Activated naive CD4-positive, alpha-beta T cell treated with anti-CD3 and anti-CD28 coated beads for 36 hours (primary cell): ENCODE measurements around the gene FGF11. TPM values are rescaled to one million over a fixed set of nuclear protein-coding genes. Genes with fewer than 3 reads are reported as not detected.

Source experiments
- CTCF ChIA-PET: fragments of 350-600 bp; sonication (Branson Sonifier 250); formaldehyde crosslinking; loops from one replicate; lab custom pipeline; 2021; ENCODE audit warnings: antibody characterized with exemption; lab: Charles Lee
- DNase-seq: peaks from one replicate; pipeline ENCODE4 v3.0.0-alpha.2; 2020
- H3K27ac Mint-ChIP-seq: one replicate; pipeline ENCODE4 v1.8.0; 2021; ENCODE audit warnings: mild to moderate bottlenecking, mixed read lengths
- H3K27me3 Mint-ChIP-seq: one replicate; pipeline ENCODE4 v1.8.0; 2021; ENCODE audit warnings: low read depth, mixed read lengths
- H3K36me3 Mint-ChIP-seq: one replicate; pipeline ENCODE4 v1.8.0; 2021; ENCODE audit warnings: low read depth, mixed read lengths
- H3K4me1 Mint-ChIP-seq: one replicate; pipeline ENCODE4 v1.8.0; 2021; ENCODE audit warnings: low read depth, mixed read lengths
- H3K4me3 Mint-ChIP-seq: one replicate; pipeline ENCODE4 v1.8.0; 2021; ENCODE audit warnings: mild to moderate bottlenecking, moderate library complexity, mixed read lengths
- H3K9me3 Mint-ChIP-seq: one replicate; pipeline ENCODE4 v1.8.0; 2021; ENCODE audit warnings: mixed read lengths
- intact Hi-C: fragments of 100-400 bp; cut with micrococcal nuclease; formaldehyde crosslinking; loops from one replicate; pipeline ENCODE4 v1.15.1; 2023
- total RNA-seq, 2 experiments: library from RNA; stranded (reverse); gene quantifications; one replicate each; pipeline ENCODE4 v1.2.3, GENCODE V29; 2021

The FGF11 gene
- total RNA-seq, 2 experiments from 2014 or later, result 1.3 to 1.6 TPM

GRCh38 chr17:7403727-7403976 is 35.7 kb upstream of the FGF11 start:
- H3K27me3 Mint-ChIP-seq, result peaks cover 2% of the 10 kb centered on the region
- H3K4me3 Mint-ChIP-seq, result peak overlapping the region; percentile 93
- peak overlapping the region; percentile 93 for H3K27ac Mint-ChIP-seq
- intact Hi-C loops, result loop anchor here (5.0 kb wide), 2 partner anchors 51 to 186 kb away; partner anchors contain the start of genes ACADVL, DLG4 and KCTD11
- peaks cover 19% of the 10 kb centered on the region for H3K4me1 Mint-ChIP-seq
- no peaks in the 10 kb centered on the region for H3K9me3 Mint-ChIP-seq
- peaks cover 4% of the 10 kb centered on the region for H3K36me3 Mint-ChIP-seq
- no peak for DNase-seq
- CTCF ChIA-PET, result interaction anchor here (0.6 to 1.9 kb wide), 4 partner anchors 17 to 98 kb away, joined by 3 to 8 read pairs (median 4); no protein-coding TSS in a partner anchor

DNA sequence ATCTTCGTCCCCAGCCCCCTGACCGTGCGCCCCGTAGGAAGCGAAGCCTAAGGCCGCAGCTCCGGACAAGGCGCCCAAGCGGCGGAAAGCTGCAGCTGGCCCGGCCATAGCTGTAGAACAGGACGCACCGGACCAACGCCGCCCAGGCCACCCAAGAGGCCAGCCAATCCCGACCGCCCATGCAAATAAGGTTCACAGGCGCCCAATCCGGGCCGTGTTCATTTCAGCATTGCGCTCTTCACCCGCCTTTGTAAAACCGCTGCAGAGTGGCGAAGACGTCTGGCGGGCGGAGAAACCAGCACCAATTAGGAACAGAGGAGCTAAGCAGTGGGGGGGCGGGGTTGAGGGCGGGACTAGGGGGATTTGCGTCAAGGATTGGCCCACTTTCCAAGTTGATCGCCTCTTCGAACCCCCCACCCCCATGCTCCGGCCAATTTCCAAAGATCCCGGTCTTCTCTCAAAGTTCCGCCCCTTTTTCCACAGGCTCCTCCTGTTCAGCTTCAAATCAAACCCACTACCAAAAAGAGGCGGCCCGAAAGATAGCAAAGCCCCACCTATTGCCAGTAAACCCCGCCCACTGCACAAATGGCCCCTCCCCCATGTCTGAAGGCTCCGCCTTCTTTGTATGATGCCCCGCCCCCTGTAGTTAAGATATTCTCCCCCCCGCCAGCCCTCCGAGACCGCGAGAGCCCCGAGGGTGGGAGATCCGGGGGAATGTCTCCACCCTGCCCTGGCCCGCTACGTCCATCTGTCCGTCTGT is 35.2 kb upstream of the FGF11 start, which contains the start of gene TMEM256:
TMEM256 (minus strand) TSS at position 121 of the 760 bp plus-strand sequence; CDS start at position 108, 13 bp downstream.
- CTCF ChIA-PET, result interaction anchor here (0.6 to 1.9 kb wide), 4 partner anchors 33 to 109 kb away, joined by 3 to 8 read pairs (median 3); no protein-coding TSS in a partner anchor
- intact Hi-C loops, result loop anchor here (1.0 to 5.0 kb wide), 11 partner anchors 10 to 282 kb away; partner anchors contain the start of genes ACADVL, DLG4, EIF5A and KCTD11
- peaks cover 19% of the 10 kb centered on the region for H3K4me1 Mint-ChIP-seq
- peak within 1 kb of the TSS; percentile 93 for H3K4me3 Mint-ChIP-seq
- peak within 1 kb of the TSS; percentile 93 for H3K27ac Mint-ChIP-seq
- peaks cover 4% of the 10 kb centered on the region for H3K36me3 Mint-ChIP-seq
- peak; percentile 99 for DNase-seq
- H3K9me3 Mint-ChIP-seq, result no peaks in the 10 kb centered on the region
- H3K27me3 Mint-ChIP-seq, result peaks cover 2% of the 10 kb centered on the region

DNA sequence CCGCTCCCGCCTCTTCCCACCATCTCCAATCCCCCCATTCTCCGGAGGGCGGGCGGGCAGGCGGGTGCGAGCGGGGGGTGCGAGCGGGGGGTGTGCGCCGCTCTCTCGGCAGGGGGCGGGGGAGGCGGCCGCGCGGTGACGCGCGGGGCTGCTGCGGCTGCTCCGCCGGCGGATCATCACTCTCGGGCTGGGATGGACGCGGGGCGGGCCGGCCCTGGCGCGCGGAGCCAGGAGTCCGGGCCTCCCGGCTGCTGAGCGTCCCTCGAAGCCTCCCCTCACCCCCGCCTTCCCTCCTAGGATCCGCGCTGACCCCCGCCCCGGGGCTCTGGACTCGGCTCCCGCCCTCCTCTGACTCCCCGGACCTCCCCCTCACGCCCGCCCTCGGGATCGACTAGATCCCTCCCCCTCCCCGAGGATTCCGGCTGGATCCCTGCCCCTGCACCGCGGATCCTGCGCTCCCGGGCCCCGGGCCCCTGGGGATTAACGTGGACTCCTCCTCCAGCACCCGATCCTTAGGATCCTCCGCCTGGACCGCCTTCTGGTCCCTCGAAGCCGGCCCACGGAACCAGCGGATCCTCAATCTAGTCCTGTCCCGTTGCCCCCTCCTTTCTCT is 34.5 kb upstream of the FGF11 start:
- Mint-ChIP-seq H3K4me3 (peak overlapping the region; percentile 93), H3K27me3 (peaks cover 2% of the 10 kb centered on the region), H3K9me3 (no peaks in the 10 kb centered on the region), H3K36me3 (peaks cover 4% of the 10 kb centered on the region), H3K27ac (peak overlapping the region; percentile 93), H3K4me1 (peaks cover 19% of the 10 kb centered on the region)
- CTCF ChIA-PET, result interaction anchor here (0.7 to 1.9 kb wide), 2 partner anchors 32 to 108 kb away, joined by 3 to 8 read pairs; no protein-coding TSS in a partner anchor
- intact Hi-C loops, result loop anchor here (1.0 to 5.0 kb wide), 11 partner anchors 11 to 281 kb away; partner anchors contain the start of genes ACADVL, DLG4, EIF5A and KCTD11
- no peak for DNase-seq

DNA sequence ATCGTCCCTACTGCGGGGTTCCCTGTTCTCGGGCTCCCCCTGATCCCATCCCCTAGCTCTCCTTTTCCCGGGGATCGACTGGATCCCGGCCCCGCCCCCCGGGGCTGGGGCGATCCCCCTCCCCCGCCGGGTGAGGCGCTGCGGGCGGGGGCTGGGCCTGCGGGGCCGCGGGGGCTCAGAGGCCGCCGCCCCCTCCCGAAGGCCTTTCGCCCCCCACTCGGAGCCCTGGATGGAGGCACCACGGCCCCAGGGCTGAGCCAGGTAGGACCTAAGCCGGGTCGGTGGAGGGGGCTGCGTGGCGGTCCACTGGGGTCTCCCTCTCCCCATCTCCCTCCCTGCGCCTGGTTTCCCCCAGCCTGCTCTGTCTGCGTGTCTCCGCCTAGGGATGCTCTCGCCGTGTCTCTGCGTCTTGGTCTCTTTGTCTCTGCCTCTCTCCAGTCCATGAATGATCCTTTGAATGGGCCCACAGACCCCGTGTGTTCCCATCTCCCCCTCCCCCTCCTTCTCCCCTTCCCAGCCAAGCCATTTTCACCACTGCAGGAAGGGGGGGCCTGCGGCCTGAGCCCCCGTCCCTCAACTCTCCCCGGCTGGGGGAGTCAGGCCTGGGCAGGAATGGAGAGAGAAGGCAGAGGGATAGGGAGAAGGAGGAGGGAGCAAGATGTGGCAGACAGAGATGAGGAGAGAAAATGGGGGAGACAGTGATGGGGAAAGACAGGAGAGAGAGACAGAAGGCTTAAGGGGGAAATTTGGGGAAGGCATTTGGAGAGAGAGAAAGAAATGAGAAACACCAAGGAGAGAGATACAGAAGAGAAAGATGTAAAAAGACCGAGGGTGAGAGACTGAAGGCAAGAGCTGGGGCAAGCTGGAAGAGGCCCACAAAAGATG is 33.7 kb upstream of the FGF11 start:
- Mint-ChIP-seq H3K4me1 (peaks cover 19% of the 10 kb centered on the region), H3K4me3 (peak overlapping the region; percentile 93), H3K9me3 (no peaks in the 10 kb centered on the region), H3K27me3 (peaks cover 2% of the 10 kb centered on the region), H3K36me3 (peaks cover 4% of the 10 kb centered on the region), H3K27ac (peak overlapping the region; percentile 12)
- CTCF ChIA-PET, result no interaction called here
- no peak for DNase-seq
- intact Hi-C loops, result no loop called here

DNA sequence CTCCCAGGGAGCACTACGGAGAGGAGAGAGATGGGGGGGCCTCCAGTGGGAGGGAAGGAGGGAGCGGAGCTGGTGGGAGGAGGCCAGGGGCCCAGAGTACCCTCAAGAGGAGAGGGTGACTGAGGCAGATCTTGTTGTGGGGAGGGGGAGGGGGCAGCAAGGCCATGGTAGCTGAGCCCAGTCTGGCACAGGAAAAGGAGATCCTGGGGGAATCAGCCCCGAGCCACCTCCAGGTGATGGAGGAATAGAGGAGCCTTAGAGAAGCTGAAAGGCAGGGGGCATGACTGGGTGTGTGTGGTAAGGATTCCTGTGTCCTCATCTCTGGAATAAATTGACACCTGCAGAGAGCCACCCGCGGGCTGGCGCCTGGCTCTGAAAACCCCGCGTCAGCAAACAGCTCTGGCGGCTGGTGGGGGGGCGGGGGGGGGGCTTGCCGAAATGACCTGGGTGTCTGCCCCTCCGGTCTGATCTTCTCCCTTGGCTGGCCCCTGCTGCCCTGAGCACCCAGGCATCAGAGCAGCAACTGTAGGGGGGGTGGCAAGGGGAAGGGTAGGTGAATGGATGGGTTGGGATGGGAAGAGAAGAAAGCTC is 33.0 kb upstream of the FGF11 start:
- CTCF ChIA-PET, result interaction anchor here (1.1 kb wide), 1 partner anchor 51 kb away, joined by 3 read pairs; the partner anchor contains the start of gene TMEM95
- Mint-ChIP-seq H3K27me3 (peaks cover 2% of the 10 kb centered on the region), H3K36me3 (peaks cover 4% of the 10 kb centered on the region), H3K27ac (peak overlapping the region; percentile 12), H3K4me1 (peaks cover 19% of the 10 kb centered on the region), H3K4me3 (peak overlapping the region; percentile 72), H3K9me3 (no peaks in the 10 kb centered on the region)
- no peak for DNase-seq
- intact Hi-C loops, result no loop called here

DNA sequence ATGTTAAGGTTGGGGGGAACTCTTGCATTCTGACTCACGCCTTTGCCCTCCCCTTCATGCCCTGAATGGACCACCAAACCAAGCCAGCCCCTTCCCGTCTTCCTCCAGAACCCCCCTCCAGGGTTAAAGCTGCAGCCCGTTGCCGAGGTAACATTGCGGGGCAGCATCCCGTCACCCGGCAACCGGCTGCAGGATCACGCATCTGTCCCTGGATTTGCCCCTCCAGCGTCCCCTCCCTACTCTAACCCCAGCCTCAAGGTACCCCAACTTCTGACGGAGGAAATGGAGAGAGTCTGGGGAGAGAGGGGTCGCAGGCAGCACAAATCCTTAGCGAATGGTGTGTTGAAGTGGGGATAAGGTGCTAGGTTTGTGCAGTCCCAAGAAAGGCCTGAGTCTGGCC is 32.2 kb upstream of the FGF11 start:
- Mint-ChIP-seq H3K27ac (no peak overlapping the region), H3K9me3 (no peaks in the 10 kb centered on the region), H3K4me1 (peaks cover 19% of the 10 kb centered on the region), H3K36me3 (no peaks in the 10 kb centered on the region), H3K27me3 (peaks cover 2% of the 10 kb centered on the region), H3K4me3 (no peak overlapping the region)
- CTCF ChIA-PET, result interaction anchor here (1.1 kb wide), 1 partner anchor 52 kb away, joined by 3 read pairs; the partner anchor contains the start of gene TMEM95
- DNase-seq, result no peak
- intact Hi-C loops, result no loop called here

DNA sequence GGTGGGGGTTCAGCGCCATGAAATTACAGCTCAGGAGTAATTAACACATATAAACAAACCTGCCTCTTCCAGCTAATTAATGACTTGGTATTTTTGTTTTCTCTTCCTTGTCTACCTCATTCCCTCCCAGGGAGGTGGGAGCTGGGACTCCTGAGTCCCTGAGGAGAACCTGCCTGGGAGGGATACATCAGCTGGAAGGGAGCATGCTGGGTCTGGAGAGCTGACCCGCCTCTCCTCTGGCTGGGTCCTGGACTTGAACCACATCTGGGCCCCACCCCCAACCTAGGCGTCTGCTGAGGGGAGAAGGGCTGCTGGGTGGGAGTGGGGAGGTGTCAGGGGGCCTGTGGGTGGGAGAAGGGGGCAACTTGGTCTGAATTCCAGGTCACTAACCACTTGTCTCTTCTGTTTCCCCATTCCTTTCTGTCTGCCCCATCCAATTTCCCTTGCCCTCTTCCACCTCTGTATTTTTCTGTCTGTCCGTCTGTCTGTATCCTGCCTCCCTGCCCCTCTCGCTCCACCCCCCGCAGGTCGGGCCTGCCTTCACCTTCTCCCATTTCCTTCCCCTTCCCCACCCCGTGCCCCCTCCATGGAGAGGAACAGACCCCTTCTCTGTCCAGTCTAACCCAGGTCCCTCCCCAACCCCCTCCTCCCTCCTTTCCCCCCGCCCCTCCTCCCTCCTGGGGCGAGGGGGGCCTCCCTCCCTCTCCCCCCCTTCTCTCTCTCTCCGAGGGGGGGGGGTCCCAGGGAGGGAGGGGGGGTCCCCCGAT is 31.6 kb upstream of the FGF11 start, which contains the start of gene NLGN2:
NLGN2 (plus strand) TSS at position 361 of the 767 bp plus-strand sequence. CDS start 411 bp downstream, outside the sequence.
- intact Hi-C loops, result no loop called here
- no peak for DNase-seq
- Mint-ChIP-seq H3K4me1 (peaks cover 18% of the 10 kb centered on the region), H3K9me3 (no peaks in the 10 kb centered on the region), H3K27ac (no peak within 1 kb of the TSS), H3K36me3 (no peaks in the 10 kb centered on the region), H3K27me3 (peaks cover 2% of the 10 kb centered on the region), H3K4me3 (peak within 1 kb of the TSS; percentile 43)
- CTCF ChIA-PET, result no interaction called here

- CTCF ChIA-PET, result no interaction called here
- intact Hi-C loops, result no loop called here
- no peak overlapping the region for H3K4me3 Mint-ChIP-seq
These were observed 31.0 kb upstream of the FGF11 start for GRCh38 chr17:7408252-7408727.

GRCh38 chr17:7408863-7409262 is 30.4 kb upstream of the FGF11 start:
- intact Hi-C loops, result no loop called here
- Mint-ChIP-seq H3K4me1 (peaks cover 13% of the 10 kb centered on the region), H3K36me3 (no peaks in the 10 kb centered on the region), H3K27me3 (peaks cover 2% of the 10 kb centered on the region), H3K4me3 (peak overlapping the region; percentile 13), H3K9me3 (no peaks in the 10 kb centered on the region), H3K27ac (no peak overlapping the region)
- no peak for DNase-seq
- CTCF ChIA-PET, result interaction anchor here (0.6 kb wide), 1 partner anchor 28 kb away, joined by 3 read pairs; no protein-coding TSS in a partner anchor

More at GRCh38 chr17:7408252-7408727, 31.0 kb upstream of the FGF11 start:
- no peaks in the 10 kb centered on the region for H3K36me3 Mint-ChIP-seq
- DNase-seq, result peak; percentile 41
- H3K9me3 Mint-ChIP-seq, result no peaks in the 10 kb centered on the region
- H3K4me1 Mint-ChIP-seq, result peaks cover 13% of the 10 kb centered on the region
- H3K27me3 Mint-ChIP-seq, result peaks cover 2% of the 10 kb centered on the region
- no peak overlapping the region for H3K27ac Mint-ChIP-seq

- H3K4me3 Mint-ChIP-seq, result no peak overlapping the region
- no peaks in the 10 kb centered on the region for H3K9me3 Mint-ChIP-seq
- peaks cover 2% of the 10 kb centered on the region for H3K27me3 Mint-ChIP-seq
- H3K4me1 Mint-ChIP-seq, result peaks cover 13% of the 10 kb centered on the region
- no peak overlapping the region for H3K27ac Mint-ChIP-seq
- no peaks in the 10 kb centered on the region for H3K36me3 Mint-ChIP-seq
- DNase-seq, result no peak
- CTCF ChIA-PET, result interaction anchor here (0.6 kb wide), 1 partner anchor 27 kb away, joined by 3 read pairs; no protein-coding TSS in a partner anchor
- intact Hi-C loops, result no loop called here
These were observed 29.6 kb upstream of the FGF11 start for GRCh38 chr17:7409716-7410115.
